ENCODE data around the gene PRDX5.

PRDX5 gene

DNA sequence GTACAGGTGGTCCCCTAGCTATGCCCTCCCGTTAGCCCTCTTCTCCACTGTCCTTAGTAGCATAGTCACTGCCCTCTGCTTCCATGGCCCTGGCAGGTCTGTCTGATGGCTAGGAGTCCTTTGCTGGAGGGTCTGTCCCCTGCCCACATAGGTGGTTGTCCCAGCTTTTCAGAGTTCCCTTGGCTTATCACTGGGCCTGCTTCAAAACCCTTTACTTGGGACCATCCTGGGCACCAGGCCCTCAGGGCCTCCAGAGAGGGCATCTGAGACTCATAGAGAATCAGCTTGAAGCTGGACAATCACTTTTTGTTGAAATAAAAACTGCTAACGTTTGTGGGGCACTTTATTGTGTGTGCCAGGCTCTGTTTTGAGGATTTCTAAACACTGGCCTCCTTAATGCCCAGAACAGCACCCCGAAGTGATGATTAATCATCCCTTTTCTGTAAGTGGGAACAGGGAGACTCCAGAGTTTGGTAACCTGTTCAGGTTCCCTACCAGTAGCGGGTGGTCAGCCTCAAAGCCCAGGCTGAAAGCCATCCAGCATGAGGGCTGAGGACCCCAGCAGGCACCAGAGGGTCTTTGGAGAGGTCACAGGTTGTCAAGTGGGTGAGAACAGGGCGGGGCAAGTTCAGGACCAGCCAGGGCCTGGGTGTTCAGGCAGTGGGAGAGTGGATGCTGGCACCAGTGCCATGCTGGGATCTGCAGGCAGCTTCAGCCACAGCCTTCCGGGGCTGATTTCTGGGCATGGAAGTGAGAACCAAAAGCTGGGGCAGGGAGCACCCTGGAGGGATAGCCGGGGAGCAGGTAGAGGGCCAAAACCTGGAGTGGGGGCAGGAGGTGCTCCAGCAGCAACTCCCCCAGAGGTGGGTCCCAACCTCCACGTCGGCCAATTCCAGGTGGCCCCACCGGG lies 27.3 kb upstream of the PRDX5 start:
- no peak for DNase-seq

DNA sequence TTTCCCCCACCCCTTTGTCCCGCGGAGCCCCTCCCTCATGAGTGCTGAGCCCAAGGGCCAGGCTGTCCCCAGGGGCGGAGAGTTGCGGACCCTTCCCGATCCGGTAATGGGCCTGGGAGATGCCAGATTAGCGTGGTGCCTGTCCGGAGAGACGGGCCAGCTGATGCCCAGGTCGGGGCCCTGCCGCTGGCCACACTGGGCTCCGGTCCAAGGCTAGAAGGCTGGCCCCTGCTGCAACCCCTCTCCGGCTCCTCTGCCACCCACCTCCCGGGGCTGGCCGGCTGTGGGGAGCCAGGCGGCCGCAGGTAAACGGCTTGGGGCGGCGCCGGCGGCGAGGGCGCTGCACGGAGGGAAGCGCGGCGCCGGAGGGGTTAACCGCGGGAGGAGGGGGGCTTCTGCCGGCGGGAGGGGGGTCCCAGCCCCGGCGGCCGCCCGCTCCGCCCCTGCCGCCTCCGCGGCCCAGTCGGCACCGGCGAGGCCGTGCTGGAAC lies 26.6 kb upstream of the PRDX5 start, which contains the start of gene KCNK4:
Gene KCNK4 (plus strand): TSS at position 41 of the 490 bp plus-strand sequence. CDS start 1,717 bp downstream, outside the sequence.
- DNase-seq = no peak

DNA sequence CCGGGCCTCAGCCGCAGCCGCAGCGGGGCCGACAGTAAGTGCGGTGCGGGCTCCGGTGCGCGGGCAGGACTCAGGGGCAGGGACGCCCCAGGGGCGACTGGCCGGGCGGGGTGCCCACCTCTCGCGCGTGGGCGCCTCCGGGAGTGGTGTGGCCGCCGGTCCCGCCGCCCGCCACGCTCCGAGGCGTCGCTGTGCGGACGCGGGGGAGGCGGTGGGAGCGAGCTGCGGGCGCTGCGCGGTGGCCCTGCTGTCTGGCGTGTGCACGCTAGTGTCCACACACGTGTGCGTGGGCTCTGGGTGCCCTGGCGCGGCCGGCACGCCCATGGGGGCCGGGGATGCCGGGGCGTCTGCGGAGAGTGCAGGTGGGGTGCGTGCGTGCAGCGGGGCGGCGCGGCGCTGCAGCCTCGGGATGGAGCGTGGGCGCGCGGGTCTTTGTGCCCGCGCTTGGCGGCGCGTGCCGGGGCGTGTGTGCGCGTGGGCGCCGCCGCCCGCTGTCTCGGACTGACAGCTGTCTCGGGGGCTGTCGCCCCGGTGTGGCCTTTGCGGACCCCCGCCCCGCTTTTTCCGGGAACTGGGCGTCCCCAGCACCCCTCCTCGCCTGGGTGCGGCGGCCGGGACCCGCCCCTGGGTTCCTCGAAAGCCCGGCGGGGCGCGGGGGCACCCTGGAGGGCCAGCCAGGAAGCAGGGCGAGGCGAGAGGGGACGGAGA lies 26.0 kb upstream of the PRDX5 start:
- DNase-seq = no peak

DNA sequence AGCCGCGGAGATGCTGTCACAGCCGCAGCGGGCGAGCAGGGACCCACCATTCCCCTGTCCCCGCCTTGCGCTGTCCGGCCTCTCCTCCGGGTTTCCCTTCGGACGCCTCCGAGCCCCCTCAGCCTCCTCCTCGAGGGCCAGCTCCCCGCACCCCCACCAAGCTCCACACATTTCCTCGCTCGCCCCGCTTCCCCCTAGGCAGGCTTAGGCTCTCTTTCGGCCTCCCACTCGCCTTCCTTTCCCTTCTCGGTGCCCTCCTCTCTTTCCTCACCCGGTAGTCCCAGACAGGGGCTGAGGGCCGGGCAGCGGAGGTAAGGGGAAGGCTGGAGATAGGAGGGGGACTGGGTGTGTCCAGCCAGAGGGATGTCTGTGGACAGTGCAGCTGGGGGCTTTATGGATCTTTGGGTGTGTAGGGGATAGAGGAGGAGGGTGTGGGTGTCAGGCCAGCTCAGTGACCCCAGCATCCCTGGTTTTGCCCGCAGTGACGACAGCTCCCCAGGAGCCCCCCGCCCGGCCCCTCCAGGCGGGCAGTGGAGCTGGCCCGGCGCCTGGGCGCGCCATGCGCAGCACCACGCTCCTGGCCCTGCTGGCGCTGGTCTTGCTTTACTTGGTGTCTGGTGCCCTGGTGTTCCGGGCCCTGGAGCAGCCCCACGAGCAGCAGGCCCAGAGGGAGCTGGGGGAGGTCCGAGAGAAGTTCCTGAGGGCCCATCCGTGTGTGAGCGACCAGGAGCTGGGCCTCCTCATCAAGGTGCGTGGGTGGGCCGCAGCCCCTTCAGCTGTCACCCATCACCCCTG lies 25.3 kb upstream of the PRDX5 start:
- DNase-seq = no peak

DNA sequence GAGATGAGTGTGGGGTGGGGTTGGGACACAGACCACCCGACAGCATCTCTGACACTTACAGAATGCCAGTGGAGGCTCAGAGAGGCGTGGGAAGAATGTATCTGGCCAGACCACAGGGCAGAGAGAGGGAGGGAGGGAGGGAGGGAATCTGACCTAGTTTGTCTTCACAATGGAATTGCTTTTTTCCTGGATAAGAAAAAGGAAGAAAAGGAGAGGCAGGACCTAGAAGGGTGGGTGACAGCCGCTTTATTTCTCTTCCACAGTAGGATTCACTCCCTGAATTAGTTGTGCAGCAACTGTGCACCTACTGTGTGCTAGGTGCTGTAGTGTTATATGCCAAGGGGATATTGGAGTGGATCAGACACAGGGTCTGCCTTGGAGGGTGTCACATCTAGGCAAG lies 23.1 kb upstream of the PRDX5 start:
- no peak for DNase-seq

DNA sequence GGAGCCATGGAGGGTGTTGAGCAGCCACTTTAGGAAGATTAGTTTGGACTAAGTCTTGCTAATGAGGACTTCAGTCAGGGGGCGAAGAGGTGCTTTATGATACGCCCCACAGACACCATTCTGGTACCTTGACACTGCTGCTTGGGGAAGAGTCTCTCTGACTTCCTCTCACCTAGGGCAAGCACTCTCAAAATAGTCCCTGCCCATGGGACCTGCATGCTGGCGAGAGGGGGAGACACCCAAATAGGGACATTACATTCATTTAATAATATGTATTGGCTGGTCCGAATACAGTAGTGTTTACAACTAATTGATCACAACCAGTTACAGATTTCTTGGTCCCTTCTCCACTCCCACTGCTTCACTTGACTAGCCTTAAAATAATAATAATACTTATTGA lies 22.2 kb upstream of the PRDX5 start:
- DNase-seq = no peak

DNA sequence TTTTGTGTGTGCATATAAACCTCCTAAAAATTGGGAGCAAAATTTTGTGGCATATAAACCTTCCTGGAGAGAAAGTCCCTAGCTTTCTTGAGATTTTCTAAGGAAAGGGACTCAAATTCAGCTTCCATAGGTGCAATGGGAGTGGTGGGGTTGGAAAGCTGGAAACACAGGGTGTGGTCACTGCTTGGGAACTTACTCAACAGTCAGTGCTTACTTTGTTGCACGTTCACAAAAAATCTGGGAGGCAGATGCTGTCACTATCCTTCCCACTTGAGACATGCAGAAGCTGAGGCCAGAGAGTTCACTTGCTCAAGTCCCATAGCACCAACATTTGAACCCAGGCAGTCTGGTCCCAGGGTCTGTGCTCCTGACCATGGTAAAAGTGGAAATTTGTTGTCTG lies 21.7 kb upstream of the PRDX5 start:
- DNase-seq = no peak

DNA sequence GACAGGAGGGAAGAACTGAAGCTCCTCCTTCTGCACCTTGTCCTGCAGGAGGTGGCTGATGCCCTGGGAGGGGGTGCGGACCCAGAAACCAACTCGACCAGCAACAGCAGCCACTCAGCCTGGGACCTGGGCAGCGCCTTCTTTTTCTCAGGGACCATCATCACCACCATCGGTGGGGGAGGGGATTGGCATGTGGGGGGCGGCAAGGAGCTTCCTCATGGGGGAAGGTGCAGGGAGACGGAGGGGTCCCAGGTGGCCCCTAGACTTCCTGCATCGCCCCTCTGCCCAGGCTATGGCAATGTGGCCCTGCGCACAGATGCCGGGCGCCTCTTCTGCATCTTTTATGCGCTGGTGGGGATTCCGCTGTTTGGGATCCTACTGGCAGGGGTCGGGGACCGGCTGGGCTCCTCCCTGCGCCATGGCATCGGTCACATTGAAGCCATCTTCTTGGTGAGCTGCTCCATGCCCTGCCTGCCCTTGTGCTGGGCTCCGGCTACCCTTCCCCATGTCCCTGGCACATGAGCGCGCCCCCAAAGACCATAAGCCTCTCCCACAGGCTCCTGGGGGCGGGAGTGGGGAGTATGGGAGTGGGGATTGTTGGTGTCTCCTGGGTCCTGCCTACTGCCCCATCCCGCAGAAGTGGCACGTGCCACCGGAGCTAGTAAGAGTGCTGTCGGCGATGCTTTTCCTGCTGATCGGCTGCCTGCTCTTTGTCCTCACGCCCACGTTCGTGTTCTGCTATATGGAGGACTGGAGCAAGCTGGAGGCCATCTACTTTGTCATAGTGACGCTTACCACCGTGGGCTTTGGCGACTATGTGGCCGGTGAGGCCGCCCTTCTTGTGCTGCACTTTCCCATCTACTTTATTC lies 20.9 kb upstream of the PRDX5 start:
- no peak for DNase-seq

DNA sequence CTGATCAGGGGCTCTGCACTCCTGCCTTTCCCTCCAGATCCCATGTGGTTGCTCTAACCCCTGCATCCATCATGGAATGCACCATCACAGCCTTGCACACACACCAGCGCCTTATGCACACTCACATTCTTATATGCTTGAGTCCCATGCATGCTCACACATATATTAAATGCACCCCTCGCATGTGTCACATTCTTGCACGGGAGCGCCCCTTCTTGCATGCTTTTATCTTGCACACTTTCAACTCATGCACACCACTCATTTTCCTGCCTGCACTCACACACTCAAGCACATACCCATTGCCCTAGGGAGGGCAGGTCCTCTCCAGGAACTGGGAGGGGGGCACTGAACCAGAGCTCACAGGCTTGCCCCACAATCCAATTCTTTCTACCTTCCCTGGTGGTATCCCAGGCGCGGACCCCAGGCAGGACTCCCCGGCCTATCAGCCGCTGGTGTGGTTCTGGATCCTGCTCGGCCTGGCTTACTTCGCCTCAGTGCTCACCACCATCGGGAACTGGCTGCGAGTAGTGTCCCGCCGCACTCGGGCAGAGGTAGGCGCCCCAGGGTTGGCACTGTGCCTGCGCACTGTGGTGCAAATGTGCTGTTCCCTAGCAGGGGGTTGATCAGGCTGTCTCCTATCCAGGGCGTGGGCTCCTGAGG lies 20.1 kb upstream of the PRDX5 start:
- DNase-seq = no peak

DNA sequence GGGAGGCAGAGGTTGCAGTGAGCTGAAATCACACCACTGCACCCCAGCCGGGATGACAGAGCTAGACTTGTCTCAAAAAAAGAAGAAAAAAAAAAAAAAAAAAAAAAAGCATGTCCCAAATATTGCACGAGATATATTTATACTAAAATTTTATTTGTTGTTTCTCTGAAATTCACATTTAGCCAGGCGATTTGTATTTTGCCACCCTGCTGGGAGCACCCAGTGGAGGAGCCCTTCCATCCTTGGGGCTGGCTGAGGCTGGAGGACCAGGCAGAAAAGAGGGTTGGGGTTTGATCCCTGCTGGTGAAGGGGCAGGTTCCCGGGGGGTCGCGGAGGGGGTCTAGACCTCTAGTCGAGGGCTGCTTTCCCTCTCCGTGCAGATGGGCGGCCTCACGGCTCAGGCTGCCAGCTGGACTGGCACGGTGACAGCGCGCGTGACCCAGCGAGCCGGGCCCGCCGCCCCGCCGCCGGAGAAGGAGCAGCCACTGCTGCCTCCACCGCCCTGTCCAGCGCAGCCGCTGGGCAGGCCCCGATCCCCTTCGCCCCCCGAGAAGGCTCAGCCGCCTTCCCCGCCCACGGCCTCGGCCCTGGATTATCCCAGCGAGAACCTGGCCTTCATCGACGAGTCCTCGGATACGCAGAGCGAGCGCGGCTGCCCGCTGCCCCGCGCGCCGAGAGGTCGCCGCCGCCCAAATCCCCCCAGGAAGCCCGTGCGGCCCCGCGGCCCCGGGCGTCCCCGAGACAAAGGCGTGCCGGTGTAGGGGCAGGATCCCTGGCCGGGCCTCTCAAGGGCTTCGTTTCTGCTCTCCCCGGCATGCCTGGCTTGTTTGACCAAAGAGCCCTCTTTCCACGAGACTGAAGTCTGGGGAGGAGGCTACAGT lies 18.7 kb upstream of the PRDX5 start:
- peak; percentile 77 for DNase-seq

DNA sequence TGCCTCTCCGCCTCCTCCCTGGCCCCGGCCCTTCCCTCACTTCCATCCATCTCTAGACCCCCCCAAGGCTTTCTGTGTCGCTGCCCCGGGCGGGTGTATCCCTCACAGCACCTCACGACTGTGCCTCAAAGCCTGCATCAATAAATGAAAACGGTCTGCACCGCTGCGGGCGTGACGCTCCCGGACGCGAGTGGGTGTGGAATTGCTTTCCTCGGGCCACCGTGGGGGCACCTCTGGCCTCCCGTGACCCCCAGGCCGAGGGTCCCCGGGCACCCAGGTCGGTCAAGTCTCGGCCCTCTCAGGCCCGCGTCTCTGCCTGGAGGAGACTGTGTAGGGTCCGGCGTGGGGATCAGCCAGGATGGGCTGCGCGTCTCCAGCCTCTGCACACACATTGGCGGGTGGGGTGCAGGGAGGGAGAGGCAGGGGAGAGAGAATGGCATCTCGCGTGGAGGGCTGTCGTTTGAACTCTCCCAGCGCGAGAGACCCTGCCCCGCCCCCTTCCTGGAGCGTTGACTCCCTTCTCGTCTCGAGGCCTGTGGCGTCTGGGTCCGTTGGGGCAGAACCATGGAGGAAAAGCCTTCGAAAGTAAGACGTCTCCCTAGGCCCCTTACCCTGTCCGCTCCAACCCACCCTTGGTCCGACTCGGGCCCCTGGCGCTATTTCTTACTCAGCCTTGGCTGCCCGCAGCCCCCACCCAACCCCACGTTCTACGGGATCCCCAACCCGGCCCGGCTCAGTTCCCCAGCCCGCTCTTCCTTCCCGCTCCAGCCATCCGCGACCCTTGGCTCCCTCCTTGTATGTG lies 17.9 kb upstream of the PRDX5 start, which contains the start of gene CATSPERZ:
Gene CATSPERZ (plus strand): TSS at position 512 of the 802 bp plus-strand sequence. CDS start 53 bp downstream, at position 565.
- no peak for DNase-seq

DNA sequence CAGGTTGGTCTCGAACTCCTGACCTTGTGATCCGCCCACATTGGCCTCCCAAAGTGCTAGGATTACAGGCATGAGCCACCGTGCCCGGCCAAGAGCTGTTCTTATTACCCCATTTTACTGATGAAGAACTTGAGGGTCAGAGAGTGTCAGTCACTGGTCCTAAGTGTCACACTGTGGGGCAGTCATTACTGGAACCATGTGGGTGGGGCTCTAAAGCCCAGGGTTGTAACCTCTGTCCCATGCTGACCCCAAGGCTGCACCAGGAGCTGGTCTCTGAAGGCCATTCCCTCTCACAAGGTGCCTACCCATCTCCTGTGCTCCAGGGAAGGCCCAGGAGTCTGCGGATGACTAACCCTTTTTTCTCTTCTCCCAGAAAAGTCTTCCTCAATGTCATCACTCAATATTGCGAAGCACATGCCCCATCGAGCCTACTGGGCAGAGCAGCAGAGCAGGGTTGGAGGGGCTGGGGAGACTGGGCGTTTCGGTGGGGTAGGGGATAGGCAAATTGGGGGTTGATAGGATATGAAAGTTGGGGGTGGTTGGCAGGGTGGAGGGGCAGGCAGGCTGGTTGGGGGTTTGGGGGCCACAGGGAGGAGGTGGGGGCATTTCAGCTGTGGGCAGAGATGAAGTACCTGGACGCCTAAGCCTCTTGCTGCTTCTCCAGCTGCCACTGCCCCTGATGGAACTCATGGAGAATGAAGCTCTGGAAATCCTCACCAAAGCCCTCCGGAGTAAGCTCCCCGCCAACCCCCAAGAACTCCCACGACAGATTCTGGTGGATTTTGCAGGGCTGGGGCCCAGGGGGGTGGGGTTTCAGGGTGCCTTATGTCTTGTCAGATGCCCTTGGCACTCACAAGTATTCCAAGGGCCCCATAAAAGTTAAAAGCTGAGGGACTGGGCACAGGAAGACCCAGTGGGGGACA lies 14.6 kb upstream of the PRDX5 start:
- DNase-seq = no peak

DNA sequence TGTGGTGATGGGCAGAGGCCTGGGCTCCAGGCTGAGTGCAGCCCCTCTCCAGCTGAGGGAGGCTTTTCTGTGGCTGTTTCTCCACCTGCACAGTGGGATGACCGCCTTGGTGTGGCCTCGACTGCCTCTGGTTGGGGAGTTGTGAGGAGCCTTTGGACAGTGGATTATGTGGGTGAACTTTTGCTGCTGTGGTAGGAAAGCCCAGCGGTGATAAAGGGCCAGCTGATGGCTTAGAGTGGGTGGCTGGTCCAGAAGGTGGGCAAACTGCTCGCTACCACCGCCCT lies 13.9 kb upstream of the PRDX5 start:
- no peak for DNase-seq

DNA sequence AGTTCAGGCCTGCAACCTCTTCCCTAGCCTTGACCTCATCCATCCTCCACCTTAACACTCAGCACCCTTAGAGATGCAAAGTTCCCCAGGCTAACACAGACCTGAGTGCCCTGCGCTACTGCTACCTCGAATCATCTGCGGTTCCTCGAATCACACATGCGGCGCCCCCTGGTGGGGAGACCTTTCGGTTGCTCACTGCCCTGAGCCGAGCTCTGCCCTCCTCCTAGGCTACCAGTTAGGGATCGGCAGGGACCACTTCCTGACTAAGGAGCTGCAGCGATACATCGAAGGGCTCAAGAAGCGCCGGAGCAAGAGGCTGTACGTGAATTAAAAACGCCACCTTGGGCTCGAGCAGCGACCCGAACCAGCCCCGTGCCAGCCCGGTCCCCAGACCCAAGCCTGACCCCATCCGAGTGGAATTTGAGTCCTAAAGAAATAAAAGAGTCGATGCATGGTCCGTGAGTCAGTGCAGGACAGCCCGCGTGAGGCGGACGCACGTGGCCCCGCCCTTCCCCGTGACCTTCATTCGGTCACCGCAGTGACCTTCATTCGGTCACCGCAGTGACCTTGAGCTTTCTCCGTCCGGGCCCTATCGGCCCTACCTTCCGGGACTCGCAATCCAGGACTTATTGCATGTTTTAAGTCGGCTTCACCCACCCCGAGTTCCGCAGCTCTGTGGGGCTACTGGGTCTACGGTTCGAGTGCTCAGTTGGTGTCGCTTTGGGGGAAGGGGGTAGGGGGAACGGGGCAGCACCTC lies 13.4 kb upstream of the PRDX5 start:
- DNase-seq = peak; percentile 90

DNA sequence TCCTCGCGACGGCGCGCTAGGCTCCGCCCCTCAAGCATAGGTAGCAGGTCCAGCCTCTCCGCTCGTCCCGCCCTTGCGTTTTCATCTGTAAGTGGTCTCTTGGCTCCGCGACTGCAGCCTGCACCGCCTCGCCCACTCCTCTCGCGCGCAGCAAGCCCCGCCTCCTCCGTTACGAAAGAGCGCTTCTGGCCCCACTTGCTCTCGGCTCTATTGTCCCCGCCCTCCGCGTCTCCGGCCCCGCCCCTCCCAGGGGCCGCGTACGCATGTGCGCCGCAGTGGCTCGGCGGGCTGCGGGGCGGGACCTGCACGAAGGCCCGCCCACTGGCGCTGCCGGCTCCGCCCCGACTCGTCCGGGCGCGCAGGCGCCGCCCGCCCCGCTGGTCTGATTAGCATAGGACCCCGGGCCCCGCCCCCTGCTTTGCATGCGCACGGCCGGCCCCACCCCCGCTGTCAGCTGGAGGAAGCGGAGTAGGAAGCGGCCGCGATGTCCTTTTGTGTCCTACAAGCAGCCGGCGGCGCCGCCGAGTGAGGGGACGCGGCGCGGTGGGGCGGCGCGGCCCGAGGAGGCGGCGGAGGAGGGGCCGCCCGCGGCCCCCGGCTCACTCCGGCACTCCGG lies 12.7 kb upstream of the PRDX5 start, which contains the start of gene ESRRA:
Gene ESRRA (plus strand): TSS at position 450 of the 616 bp plus-strand sequence. CDS start 1,656 bp downstream, outside the sequence.
- DNase-seq = peak; percentile 98

DNA sequence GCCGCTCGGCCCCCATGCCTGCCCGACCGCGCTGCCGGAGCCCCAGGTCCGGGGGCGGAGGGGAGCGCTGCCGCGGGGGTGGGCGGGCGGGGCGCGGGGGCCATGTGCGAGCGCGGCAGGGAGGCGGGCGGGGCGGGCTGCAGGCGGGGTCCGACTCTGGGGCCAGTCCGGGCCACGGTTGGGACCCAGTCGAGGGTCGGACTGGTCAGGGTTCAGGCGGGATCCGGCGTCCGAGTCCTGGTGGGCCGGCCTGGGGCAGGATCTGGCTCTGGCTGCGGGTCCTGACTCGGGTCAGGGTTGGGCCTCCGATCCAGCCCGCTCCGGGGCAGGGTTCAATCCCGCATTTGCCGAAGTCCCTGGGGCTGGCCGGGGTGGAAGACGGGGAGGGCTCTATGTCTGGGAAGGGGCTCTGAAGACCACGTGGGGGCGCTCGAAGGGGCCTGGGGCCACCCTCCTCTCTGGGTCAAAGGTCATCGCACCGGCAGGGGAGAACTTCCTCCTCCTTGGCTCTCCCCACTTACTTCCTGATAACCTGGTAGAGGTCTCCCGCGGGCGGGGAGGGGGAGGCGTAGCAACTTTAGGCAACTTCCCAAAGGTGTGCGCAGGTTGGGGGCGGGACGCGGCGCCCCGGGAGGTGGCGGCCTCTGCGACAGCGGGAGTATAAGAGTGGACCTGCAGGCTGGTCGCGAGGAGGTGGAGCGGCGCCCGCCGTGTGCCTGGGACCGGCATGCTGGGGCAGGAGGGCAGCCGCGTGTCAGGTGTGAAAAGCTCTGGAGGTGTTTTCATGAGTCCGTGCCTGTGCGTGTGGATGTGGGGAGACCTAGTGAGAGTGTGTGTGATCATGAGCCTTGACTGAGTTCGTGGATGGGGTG lies 12.0 kb upstream of the PRDX5 start:
- DNase-seq = peak; percentile 63
